Measurements from ENCODE around the gene HIRIP3. TPM values are rescaled to one million over a fixed set of nuclear protein-coding genes. Genes with fewer than 3 reads are reported as not detected.

The HIRIP3 gene
- total RNA-seq, 6 experiments from 2014 or later, result 5.2 to 12.9 (median 9.0) TPM

GRCh38 chr16:30009085-30009862, 13.9 kb upstream of the HIRIP3 start:
- intact Hi-C loops (cut with DNase I), result no loop called here
- H3K27me3 ChIP-seq, result no peaks in the 10 kb centered on the region
- H3K36me3 ChIP-seq, result no peaks in the 10 kb centered on the region
- no peak for TF ChIP-seq CTCF (IDR thresholded peaks at IDR 0.05)
- no peak for TF ChIP-seq POLR2A (IDR thresholded peaks at IDR 0.05)
- no peak for DNase-seq
- no peak overlapping the region for H3K4me3 ChIP-seq
- 36% methylated on average over 16 of the region's 26 CpGs for WGBS (ENCODE audit: insufficient coverage, low coverage, low lambda C conversion rate, missing lambda C conversion rate)
- H3K4me1 ChIP-seq, result peaks cover 0 to 7% (median 0%) of the 10 kb centered on the region in 4 donors
- ATAC-seq, result no peak
- H3K9me3 ChIP-seq, result no peaks in the 10 kb centered on the region
- no peak overlapping the region for H3K27ac ChIP-seq

GRCh38 chr16:30007378-30007895, 12.0 kb upstream of the HIRIP3 start:
- no CpG with 5 or more reads among the region's 11 CpGs for WGBS (ENCODE audit: insufficient coverage, low coverage, low lambda C conversion rate, missing lambda C conversion rate)
- H3K36me3 ChIP-seq, result no peaks in the 10 kb centered on the region
- intact Hi-C loops (cut with DNase I), result no loop called here
- H3K4me3 ChIP-seq, result no peak overlapping the region
- peaks cover 0 to 7% (median 0%) of the 10 kb centered on the region in 4 donors for H3K4me1 ChIP-seq
- H3K9me3 ChIP-seq, result no peaks in the 10 kb centered on the region
- TF ChIP-seq CTCF (IDR thresholded peaks at IDR 0.05) (no peak), POLR2A (IDR thresholded peaks at IDR 0.05) (no peak)
- no peak for ATAC-seq
- H3K27ac ChIP-seq, result no peak overlapping the region
- DNase-seq, result no peak
- no peaks in the 10 kb centered on the region for H3K27me3 ChIP-seq

- no peak overlapping the region for H3K27ac ChIP-seq
- H3K9me3 ChIP-seq, result no peaks in the 10 kb centered on the region
- TF ChIP-seq POLR2A (IDR thresholded peaks at IDR 0.05), result no peak
- no peak for TF ChIP-seq CTCF (IDR thresholded peaks at IDR 0.05)
- 59% methylated on average over 5 of the region's 34 CpGs for whole genome bisulfite sequencing (ENCODE audit: insufficient coverage, low coverage, low lambda C conversion rate, missing lambda C conversion rate)
- intact Hi-C loops (cut with DNase I), result no loop called here
- no peaks in the 10 kb centered on the region for H3K36me3 ChIP-seq
- H3K27me3 ChIP-seq, result no peaks in the 10 kb centered on the region
- DNase-seq, result no peak
- no peak overlapping the region for H3K4me3 ChIP-seq
- peaks cover 0 to 7% (median 0%) of the 10 kb centered on the region in 4 donors for H3K4me1 ChIP-seq
- ATAC-seq, result no peak
Measured at GRCh38 chr16:30006659-30007377, 11.4 kb upstream of the HIRIP3 start.

GRCh38 chr16:30006095-30006473, 10.7 kb upstream of the HIRIP3 start:
- intact Hi-C loops (cut with DNase I), result no loop called here
- Histone ChIP-seq H3K27me3 (no peaks in the 10 kb centered on the region), H3K27ac (no peak overlapping the region), H3K4me1 (peaks cover 0 to 6% (median 0%) of the 10 kb centered on the region in 4 donors), H3K4me3 (no peak overlapping the region), H3K36me3 (no peaks in the 10 kb centered on the region), H3K9me3 (no peaks in the 10 kb centered on the region)
- no CpG with 5 or more reads among the region's 18 CpGs for WGBS (ENCODE audit: insufficient coverage, low coverage, low lambda C conversion rate, missing lambda C conversion rate)
- DNase-seq (no peak), ATAC-seq (no peak)
- TF ChIP-seq POLR2A (IDR thresholded peaks at IDR 0.05) (no peak), CTCF (IDR thresholded peaks at IDR 0.05) (no peak)

Data from right lobe of liver (tissue), 6 donors.